HG03060 (cell line): ENCODE measurements around the gene PBX2.
A peak's percentile ranks its signal among the peaks of the same experiment; 100 is the strongest.
"Not testable (repeated sequence)": the region's sequence is repeated elsewhere in the genome, so short reads cannot be mapped to it uniquely, and the experiment has no call there.

ENCODE experiments used
- ATAC-seq: cut with Tn5 transposase; IDR thresholded peaks from one replicate; pipeline ENCODE4 v1.9.1; 2021; ENCODE audit warnings: low read depth, moderate number of reproducible peaks; ENCODE audit not compliant: unreplicated experiment

PBX2 gene

GRCh38 chr6:32187725-32188380, 2.1 kb downstream of the PBX2 start:
- ATAC-seq: not testable (repeated sequence)

GRCh38 chr6:32187009-32187709, 2.8 kb downstream of the PBX2 start:
- ATAC-seq: no peak

DNA sequence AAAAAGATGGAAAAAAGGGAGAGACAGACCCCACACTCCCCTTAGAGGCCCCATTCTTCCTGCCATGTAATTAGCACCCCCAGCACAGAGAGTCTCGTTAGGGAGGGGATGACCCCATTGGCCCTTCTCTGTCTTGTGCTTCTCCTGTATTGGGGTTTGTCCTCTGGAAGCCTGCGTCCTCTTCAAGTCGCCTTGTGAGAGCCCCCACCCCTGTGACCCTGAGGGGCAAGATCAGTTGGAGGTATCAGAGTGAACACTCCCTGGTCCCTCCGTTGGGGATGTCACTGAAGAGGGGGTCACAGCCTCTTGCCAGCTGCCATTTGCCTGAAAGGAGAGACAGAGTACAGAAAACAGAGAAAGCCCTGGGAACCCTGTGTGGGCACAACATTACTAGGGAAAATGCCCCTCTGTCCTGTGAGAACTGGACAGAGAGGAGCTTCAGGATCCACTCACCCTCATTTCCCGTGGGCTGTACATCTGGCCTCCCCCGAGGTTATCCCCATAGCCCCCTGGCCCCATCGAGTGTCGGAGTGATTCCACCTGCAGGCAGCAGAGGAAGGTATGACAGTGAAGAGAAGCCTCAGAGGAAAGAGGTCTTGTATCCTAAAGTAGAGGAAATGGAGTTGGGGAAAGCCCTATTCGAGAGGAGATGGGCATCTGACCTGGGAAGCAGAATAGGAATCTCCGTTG, 3.7 kb downstream of the PBX2 start:
- not testable (repeated sequence) for ATAC-seq

GRCh38 chr6:32185681-32186131, 4.3 kb downstream of the PBX2 start:
- not testable (repeated sequence) for ATAC-seq

DNA sequence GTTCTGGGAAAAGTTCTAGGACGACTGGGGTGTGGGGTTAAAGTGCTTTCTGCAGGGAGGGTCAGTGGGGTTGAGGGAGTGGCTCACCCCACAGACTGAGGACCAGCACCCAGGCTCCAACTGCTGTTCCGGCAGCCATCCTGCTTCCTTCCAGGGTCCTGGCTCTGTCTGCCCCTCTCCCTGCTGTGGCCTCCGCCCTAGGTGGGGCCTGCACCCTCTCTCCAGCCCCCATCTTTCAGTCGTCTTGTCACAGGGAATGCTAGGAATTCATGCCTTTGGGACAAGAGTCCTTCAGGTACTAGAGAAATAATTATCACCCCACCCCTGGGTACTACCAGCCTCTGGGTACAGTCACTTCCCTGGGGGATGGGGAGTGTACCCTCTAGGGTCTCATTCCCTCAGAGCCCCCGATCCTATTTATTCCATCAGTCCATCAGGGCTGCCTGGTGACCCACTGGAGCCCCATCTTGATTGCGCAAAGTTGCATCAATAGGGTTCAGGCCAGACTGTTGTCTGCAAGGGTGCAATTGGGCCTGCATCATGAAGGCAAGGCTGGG, 5.8 kb downstream of the PBX2 start, which contains the start of gene AGER:
Gene AGER, minus strand, starts transcription at position 170 of the 557 bp plus-strand sequence. Its CDS starts 31 bp downstream, at position 139.
- ATAC-seq: no peak

DNA sequence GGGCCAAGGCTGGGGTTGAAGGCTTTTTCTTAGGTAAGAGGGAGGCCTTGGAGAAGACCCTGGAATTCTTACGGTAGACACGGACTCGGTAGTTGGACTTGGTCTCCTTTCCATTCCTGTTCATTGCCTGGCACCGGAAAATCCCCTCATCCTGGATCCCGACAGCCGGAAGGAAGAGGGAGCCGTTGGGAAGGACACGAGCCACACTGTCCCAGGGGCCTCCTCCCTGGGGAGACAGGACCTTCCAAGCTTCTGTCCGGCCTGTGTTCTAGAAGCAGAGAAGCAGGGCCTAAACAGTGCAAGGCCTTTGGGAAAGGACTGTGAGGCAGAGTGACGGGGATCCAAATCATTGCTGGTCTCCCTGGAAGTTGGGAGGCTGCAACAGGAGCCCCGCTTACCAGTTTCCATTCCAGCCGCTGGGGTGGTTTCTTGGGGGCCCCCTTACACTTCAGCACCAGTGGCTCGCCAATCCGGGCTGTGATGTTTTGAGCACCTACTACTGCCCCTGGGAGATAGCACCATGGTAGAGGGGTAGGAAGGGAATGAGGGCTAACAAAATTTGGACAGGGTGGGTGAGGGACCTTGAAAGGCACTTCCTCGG, 6.4 kb downstream of the PBX2 start:
- ATAC-seq: no peak

GRCh38 chr6:32183030-32183429, 7.0 kb downstream of the PBX2 start:
- no peak for ATAC-seq

DNA sequence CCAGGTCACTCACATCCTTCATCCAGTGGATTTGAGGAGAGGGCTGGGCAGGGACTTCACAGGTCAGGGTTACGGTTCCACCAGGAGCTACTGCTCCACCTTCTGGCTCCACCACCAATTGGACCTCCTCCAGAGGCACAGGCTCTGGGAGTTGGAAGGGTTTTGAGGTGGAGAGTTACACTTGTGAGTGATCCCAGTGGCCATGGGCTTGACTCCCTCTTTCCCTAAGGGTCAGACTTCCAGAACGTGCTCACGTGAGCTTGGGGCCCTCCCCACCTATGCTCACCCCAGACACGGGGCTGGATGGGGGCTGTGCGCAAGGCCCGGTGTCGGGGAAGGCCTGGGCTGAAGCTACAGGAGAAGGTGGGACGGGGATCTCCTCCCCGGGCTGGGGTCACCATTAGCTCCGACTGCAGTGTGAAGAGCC, 7.4 kb downstream of the PBX2 start:
- ATAC-seq: no peak

DNA sequence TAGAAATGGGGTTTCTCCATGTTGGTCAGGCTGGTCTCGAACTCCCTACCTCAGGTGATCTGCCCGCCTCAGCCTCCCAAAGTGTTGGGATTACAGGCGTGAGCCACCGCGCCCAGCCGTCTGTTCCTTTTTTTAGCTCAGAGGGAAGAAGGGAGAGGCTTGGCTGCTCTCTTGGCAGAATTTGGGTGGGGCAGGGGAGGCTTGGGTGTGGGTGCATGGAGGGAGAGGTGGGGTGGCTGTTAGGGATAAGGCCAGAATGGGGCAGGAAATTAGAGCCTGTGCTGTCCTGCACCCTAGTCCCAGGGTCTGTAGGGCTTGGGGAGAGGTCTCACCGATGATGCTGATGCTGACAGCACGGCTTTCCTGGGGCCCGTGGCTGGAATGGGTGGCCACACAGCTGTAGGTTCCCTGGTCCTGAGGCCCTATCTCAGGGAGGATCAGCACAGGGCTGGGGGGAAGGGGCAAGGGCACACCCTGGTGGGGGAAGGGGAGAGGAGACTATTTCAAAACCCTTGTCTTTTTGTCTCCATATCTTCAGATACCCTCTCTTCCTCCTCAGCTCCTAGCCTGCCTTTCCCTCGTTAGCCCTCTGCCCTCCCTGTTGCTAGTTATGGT, 8.0 kb downstream of the PBX2 start:
- no peak for ATAC-seq

- no peak for ATAC-seq
These were observed 8.8 kb downstream of the PBX2 start for GRCh38 chr6:32181148-32181702.

GRCh38 chr6:32179766-32180405, 10.1 kb downstream of the PBX2 start:
- no peak for ATAC-seq

- no peak for ATAC-seq
These were observed 11.2 kb downstream of the PBX2 start for GRCh38 chr6:32178547-32179440.

DNA sequence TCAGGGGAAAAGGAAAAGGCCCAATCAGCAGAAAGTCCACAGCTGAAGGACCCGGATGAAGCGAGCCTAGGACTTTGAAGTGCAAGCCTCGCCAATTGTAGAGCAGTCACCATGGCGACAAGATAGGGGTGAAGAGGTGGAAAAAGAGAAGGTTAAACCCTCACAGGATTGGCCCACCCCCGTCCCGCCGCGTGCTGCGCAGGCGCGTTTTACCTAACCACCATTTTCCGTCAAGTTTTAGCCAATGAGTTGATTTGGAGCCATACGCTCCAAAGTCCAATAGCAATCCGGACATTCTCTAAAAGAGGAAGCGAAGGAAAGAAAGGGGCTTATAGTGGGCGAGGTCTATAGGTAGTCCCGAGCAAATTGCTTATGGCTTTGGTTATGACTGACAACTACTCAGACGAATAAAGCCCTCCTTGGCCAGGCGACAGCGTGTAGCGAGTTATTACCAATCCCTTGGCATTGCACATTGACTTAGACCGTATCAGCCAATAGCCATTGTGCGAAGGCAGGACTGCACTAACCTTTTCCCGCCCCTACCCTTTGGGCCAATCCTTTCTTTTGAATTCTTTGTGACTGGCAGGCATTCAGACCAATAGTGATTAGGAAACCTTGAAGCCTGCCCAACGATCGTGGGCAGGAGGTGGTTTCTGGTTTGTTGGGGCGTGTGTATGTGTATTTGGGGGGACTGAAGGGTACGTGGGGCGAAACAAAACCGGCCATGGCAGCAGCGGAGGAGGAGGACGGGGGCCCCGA, 12.0 kb downstream of the PBX2 start, which contains the start of gene RNF5:
Gene RNF5, plus strand, starts transcription at position 618 of the 759 bp plus-strand sequence. Its CDS starts 107 bp downstream, at position 725.
- ATAC-seq: peak; percentile 86

- no peak for ATAC-seq
These were observed 12.7 kb downstream of the PBX2 start for GRCh38 chr6:32177183-32177787.

DNA sequence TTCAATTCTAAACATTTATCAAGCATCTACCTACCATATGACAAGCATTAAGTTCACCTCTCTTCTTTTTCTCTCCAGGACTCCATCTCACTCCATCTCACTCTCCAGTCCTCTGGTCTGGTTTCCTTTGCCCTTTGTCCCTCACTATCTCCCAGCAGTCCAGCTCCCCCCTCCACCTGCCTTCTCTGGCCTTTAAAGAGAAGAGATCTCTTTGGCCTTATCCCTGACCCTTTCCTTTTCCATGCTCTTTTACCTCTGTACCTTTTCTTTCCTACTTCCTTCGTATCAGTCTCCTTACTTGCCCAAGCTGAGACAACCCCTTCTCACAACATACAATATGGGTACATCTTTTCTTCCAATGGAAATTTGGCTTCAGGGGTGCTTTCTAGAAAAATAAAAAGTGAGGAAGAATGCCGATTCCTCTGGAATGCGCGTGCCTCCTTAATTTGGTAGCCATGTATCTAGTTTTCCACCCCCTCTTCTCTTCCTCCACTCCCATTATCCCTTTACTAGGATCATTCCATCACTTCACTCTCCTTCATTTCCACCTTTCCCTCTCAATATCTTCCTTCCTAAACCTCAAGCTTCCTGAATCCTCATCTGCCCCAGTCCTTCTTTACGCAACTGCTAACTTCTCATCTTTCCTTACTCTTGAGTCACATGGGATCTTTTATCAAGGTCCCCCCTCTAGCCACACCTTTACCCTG, 13.4 kb downstream of the PBX2 start:
- no peak for ATAC-seq

- no peak for ATAC-seq
These were observed 14.1 kb downstream of the PBX2 start, which contains the start of gene AGPAT1 for GRCh38 chr6:32175711-32176475. TSS of gene AGPAT1 (minus strand) at chr6:32176084. CDS start at chr6:32171496, 4,588 bp downstream.
